Measurements from ENCODE around the gene GATA5.
A peak's percentile ranks its signal among the peaks of the same experiment; 100 is the strongest.

Gene GATA5

DNA sequence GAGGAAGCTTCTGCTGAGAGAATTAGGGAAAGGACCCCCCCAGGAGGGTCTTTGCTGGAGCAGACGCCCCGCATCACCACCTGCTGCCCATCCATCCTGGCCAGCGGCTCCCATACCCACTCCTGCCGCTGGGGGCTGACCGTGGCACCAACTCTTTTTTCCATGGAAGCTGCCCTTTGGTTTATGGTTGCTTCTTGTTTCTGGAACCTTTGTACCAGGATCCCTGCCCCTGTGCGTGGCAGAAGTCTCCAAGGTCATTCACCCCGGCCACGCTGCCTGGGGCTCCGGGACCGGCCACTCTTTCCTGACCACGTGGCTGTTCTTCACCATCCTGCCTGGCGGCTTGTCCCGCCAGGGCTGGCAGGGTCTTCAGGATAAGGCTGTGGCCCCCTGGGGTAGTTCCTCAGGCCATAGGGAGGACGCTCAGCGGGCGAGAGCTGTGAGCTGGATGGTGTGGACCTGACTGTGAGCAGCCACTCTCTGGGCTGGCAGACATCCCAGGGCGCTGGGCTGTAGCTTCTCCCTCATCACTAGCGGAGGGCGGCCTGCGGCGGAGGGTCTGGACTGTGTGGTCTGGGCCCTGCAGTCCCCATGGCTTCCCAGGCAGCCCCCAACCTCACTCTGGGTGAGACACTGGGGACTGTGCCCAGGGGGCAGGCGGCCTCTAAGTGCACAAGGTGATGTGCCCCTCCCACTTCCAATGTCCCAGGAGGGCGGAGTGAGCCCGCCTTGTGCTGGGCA lies 25.7 kb downstream of the GATA5 start:
- no CpG with 5 or more reads among the region's 24 CpGs for WGBS, 2 donors (ENCODE audit: extremely low coverage in 2 of 2, insufficient read length in 2 of 2, insufficient replicate concordance in 1 of 2)
- Histone ChIP-seq H3K9me3 (replicated peaks in 1 of 2; ENCODE audit: control insufficient read depth in 2 of 2, insufficient read depth in 1 of 2, low read depth in 1 of 2, low read length in 2 of 2) (no peaks in the 10 kb centered on the region), H2AK5ac (ENCODE audit: low read depth, low read length) (peak overlapping the region; percentile 99), H2BK5ac (ENCODE audit: low read length) (no peak overlapping the region), H3K14ac (ENCODE audit: low read length) (no peak overlapping the region), H3K27me3 (ENCODE audit: control insufficient read depth in 3 of 3, insufficient read depth in 3 of 3, low read depth in 1 of 3, low read length in 3 of 3) (peaks cover 0 to 40% (median 0%) of the 10 kb centered on the region in 3 experiments), H3K4me2 (ENCODE audit: insufficient read depth, low read length, poor library complexity, severe bottlenecking) (no peak overlapping the region), H2BK12ac (ENCODE audit: low read length) (peak overlapping the region; percentile 94), H3K18ac (ENCODE audit: low read length) (peak overlapping the region; percentile 80), H3K79me1 (ENCODE audit: low read depth, low read length) (no peaks in the 10 kb centered on the region), H4K91ac (ENCODE audit: low read depth, low read length, poor library complexity) (peak overlapping the region; percentile 72), H2AFZ (ENCODE audit: low read length) (no peak overlapping the region), H3K4me3 (ENCODE audit: low read length in 2 of 2) (no peak overlapping the region), H3K4ac (ENCODE audit: low read length) (no peak overlapping the region), H2BK120ac (ENCODE audit: low read depth, low read length) (peak overlapping the region; percentile 94), H2BK15ac (ENCODE audit: low read length) (peak overlapping the region; percentile 93), H3K9ac (ENCODE audit: low read depth, low read length, poor library complexity) (peak overlapping the region; percentile 21), H3K27ac (replicated peaks; ENCODE audit: low read length) (no peak overlapping the region), H3K4me1 (ENCODE audit: control insufficient read depth in 2 of 2, insufficient read depth in 1 of 2, low read depth in 1 of 2, low read length in 2 of 2) (peaks cover 9 to 19% of the 10 kb centered on the region in 2 donors), H3K36me3 (replicated peaks in 1 of 2; ENCODE audit: control insufficient read depth in 2 of 2, insufficient read depth in 2 of 2, low read length in 2 of 2) (no peaks in the 10 kb centered on the region), H4K8ac (ENCODE audit: low read depth, low read length) (peak overlapping the region; percentile 65), H3K23ac (ENCODE audit: low read depth, low read length, poor library complexity) (peak overlapping the region; percentile 96)
- no peak for DNase-seq (ENCODE audit: low spot score)

DNA sequence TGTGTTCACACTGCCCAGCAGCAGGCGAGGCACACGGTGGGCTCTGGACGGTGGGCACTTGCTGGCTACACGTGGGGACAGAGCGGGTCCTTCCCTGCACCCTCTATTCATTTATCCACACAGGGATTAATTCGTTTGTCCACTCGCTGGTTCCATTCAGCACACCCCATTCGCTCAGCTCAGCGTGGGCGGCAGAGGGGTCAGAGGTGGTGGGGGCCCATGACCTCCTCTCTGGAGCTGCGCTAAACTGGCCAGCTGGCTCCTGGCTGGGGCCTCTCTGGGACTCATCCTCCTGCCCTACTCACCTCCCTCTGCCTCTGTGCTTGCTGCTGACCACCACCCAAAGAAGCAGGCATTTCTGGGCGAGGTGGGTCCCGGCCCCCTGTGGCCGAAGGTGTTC lies 27.0 kb downstream of the GATA5 start:
- Histone ChIP-seq H3K27me3 (ENCODE audit: control insufficient read depth in 3 of 3, insufficient read depth in 3 of 3, low read depth in 1 of 3, low read length in 3 of 3) (peaks cover 0 to 33% (median 0%) of the 10 kb centered on the region in 3 experiments), H2BK12ac (ENCODE audit: low read length) (no peak overlapping the region), H4K91ac (ENCODE audit: low read depth, low read length, poor library complexity) (no peak overlapping the region), H2AK5ac (ENCODE audit: low read depth, low read length) (peak overlapping the region; percentile 99), H3K27ac (replicated peaks; ENCODE audit: low read length) (no peak overlapping the region), H3K4me2 (ENCODE audit: insufficient read depth, low read length, poor library complexity, severe bottlenecking) (no peak overlapping the region), H3K9me3 (replicated peaks in 1 of 2; ENCODE audit: control insufficient read depth in 2 of 2, insufficient read depth in 1 of 2, low read depth in 1 of 2, low read length in 2 of 2) (no peaks in the 10 kb centered on the region), H3K4me3 (ENCODE audit: low read length in 2 of 2) (no peak overlapping the region), H2BK120ac (ENCODE audit: low read depth, low read length) (no peak overlapping the region), H3K14ac (ENCODE audit: low read length) (peak overlapping the region; percentile 84), H3K4ac (ENCODE audit: low read length) (peak overlapping the region; percentile 38), H2BK15ac (ENCODE audit: low read length) (peak overlapping the region; percentile 38), H3K4me1 (ENCODE audit: control insufficient read depth in 2 of 2, insufficient read depth in 1 of 2, low read depth in 1 of 2, low read length in 2 of 2) (peaks cover 9 to 17% of the 10 kb centered on the region in 2 donors), H3K9ac (ENCODE audit: low read depth, low read length, poor library complexity) (no peak overlapping the region), H4K8ac (ENCODE audit: low read depth, low read length) (no peak overlapping the region), H3K36me3 (replicated peaks in 1 of 2; ENCODE audit: control insufficient read depth in 2 of 2, insufficient read depth in 2 of 2, low read length in 2 of 2) (no peaks in the 10 kb centered on the region), H2BK5ac (ENCODE audit: low read length) (peak overlapping the region; percentile 69), H3K79me1 (ENCODE audit: low read depth, low read length) (no peaks in the 10 kb centered on the region), H3K18ac (ENCODE audit: low read length) (peak overlapping the region; percentile 90), H2AFZ (ENCODE audit: low read length) (peak overlapping the region; percentile 21), H3K23ac (ENCODE audit: low read depth, low read length, poor library complexity) (no peak overlapping the region)
- DNase-seq (ENCODE audit: low spot score): peak; percentile 33
- no CpG with 5 or more reads among the region's 14 CpGs for WGBS, 2 donors (ENCODE audit: extremely low coverage in 2 of 2, insufficient read length in 2 of 2, insufficient replicate concordance in 1 of 2)

DNA sequence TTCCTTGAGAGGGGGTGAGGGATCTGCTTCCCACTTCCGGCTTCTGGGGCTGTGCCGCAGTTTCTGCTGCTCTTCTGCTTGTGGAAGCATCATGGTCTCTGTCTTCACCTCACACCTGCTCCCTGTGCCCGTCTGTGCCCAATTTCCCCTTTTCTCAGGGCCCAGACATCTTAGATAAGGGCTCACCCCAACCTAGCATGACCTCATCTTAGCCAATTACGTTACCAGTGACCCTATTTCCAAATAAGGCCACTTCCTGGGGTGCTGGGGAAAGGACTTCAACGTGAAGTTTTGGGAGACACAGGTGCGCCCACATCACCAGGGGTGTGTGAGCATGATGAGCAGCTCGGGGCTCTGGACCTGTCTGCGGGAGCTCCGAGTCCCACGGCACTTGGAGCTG lies 27.8 kb downstream of the GATA5 start:
- Histone ChIP-seq H3K79me1 (ENCODE audit: low read depth, low read length) (no peaks in the 10 kb centered on the region), H4K8ac (ENCODE audit: low read depth, low read length) (no peak overlapping the region), H4K91ac (ENCODE audit: low read depth, low read length, poor library complexity) (no peak overlapping the region), H3K9ac (ENCODE audit: low read depth, low read length, poor library complexity) (no peak overlapping the region), H2BK120ac (ENCODE audit: low read depth, low read length) (no peak overlapping the region), H3K4me1 (ENCODE audit: control insufficient read depth in 2 of 2, insufficient read depth in 1 of 2, low read depth in 1 of 2, low read length in 2 of 2) (peaks cover 9 to 17% of the 10 kb centered on the region in 2 donors), H2AFZ (ENCODE audit: low read length) (no peak overlapping the region), H2BK15ac (ENCODE audit: low read length) (peak overlapping the region; percentile 87), H3K4me2 (ENCODE audit: insufficient read depth, low read length, poor library complexity, severe bottlenecking) (no peak overlapping the region), H3K36me3 (replicated peaks in 1 of 2; ENCODE audit: control insufficient read depth in 2 of 2, insufficient read depth in 2 of 2, low read length in 2 of 2) (no peaks in the 10 kb centered on the region), H3K23ac (ENCODE audit: low read depth, low read length, poor library complexity) (no peak overlapping the region), H3K9me3 (replicated peaks in 1 of 2; ENCODE audit: control insufficient read depth in 2 of 2, insufficient read depth in 1 of 2, low read depth in 1 of 2, low read length in 2 of 2) (no peaks in the 10 kb centered on the region), H3K27me3 (ENCODE audit: control insufficient read depth in 3 of 3, insufficient read depth in 3 of 3, low read depth in 1 of 3, low read length in 3 of 3) (peaks cover 0 to 27% (median 0%) of the 10 kb centered on the region in 3 experiments), H3K14ac (ENCODE audit: low read length) (peak overlapping the region; percentile 58), H3K18ac (ENCODE audit: low read length) (peak overlapping the region; percentile 90), H2AK5ac (ENCODE audit: low read depth, low read length) (peak overlapping the region; percentile 99), H2BK12ac (ENCODE audit: low read length) (peak overlapping the region; percentile 73), H2BK5ac (ENCODE audit: low read length) (peak overlapping the region; percentile 69), H3K4me3 (ENCODE audit: low read length in 2 of 2) (no peak overlapping the region), H3K27ac (replicated peaks; ENCODE audit: low read length) (no peak overlapping the region), H3K4ac (ENCODE audit: low read length) (no peak overlapping the region)
- WGBS, 2 donors (ENCODE audit: extremely low coverage in 2 of 2, insufficient read length in 2 of 2, insufficient replicate concordance in 1 of 2): no CpG with 5 or more reads among the region's 10 CpGs
- DNase-seq (ENCODE audit: low spot score): no peak
